PC-3 (cell line): ENCODE measurements around the gene NCSTN.

Experiments
- EZH2 ChIP-seq: fragments of 300-600 bp; sonication (generic); IDR thresholded peaks from one replicate; pipeline ENCODE4 v1.6.1; 2017; ENCODE audit warnings: antibody characterized with exemption, mild to moderate bottlenecking, low read length; ENCODE audit not compliant: unreplicated experiment
- EZH2phosphoT487 ChIP-seq: fragments of 300-600 bp; sonication (generic); IDR thresholded peaks from 2 replicates; pipeline ENCODE4 v1.6.1; 2018; ENCODE audit warnings: mild to moderate bottlenecking, antibody characterized with exemption, low read length, borderline replicate concordance
- TF ChIP-seq, protein P1 (sequence below): fragments of 300-600 bp; sonication (generic); conservative IDR thresholded peaks from 2 replicates; pipeline ENCODE4 v1.5.1; 2017; ENCODE audit warnings: antibody characterized with exemption, low read depth, mild to moderate bottlenecking, low read length

DNA sequence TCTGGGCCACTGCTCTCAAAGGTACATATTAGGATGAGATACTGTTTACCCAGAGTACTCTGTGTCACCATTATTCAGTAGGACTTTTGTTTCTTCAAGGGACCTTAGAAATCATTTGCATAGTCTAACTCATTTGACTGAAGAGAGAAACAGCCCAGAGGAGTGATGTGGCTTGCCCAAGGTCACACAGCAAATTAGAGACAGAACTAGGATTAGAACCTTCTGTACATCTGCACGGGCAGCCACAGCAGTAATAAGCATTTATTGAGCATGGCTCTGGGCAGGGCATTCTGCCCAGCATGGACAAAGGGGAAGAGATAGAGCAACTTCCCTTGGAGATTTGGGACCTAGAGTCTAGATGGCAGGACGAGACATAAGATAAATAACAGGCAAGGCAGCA is 18.0 kb downstream of the NCSTN start:
- TF ChIP-seq, protein P1, sequence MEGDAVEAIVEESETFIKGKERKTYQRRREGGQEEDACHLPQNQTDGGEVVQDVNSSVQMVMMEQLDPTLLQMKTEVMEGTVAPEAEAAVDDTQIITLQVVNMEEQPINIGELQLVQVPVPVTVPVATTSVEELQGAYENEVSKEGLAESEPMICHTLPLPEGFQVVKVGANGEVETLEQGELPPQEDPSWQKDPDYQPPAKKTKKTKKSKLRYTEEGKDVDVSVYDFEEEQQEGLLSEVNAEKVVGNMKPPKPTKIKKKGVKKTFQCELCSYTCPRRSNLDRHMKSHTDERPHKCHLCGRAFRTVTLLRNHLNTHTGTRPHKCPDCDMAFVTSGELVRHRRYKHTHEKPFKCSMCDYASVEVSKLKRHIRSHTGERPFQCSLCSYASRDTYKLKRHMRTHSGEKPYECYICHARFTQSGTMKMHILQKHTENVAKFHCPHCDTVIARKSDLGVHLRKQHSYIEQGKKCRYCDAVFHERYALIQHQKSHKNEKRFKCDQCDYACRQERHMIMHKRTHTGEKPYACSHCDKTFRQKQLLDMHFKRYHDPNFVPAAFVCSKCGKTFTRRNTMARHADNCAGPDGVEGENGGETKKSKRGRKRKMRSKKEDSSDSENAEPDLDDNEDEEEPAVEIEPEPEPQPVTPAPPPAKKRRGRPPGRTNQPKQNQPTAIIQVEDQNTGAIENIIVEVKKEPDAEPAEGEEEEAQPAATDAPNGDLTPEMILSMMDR, result no peak
- no peak for TF ChIP-seq EZH2
- TF ChIP-seq EZH2phosphoT487, result no peak
